DOHH2 (cell line): ENCODE results near the gene SCN1B.

ENCODE experiments used
- H3F3A ChIP-seq: fragments of 200-600 bp; sonication (generic), shearing (Covaris generic); 2 replicates; pipeline ENCODE4 v1.6.0; 2016; ENCODE audit warnings: antibody characterized with exemption, mild to moderate bottlenecking; ENCODE audit not compliant: control insufficient read depth, insufficient read depth
- H3K27ac ChIP-seq: fragments of 200-600 bp; sonication (generic); 2 replicates; pipeline ENCODE4 v1.5.1; 2014; ENCODE audit warnings: low read depth, mild to moderate bottlenecking, low read length, moderate library complexity
- H3K27me3 ChIP-seq: fragments of 200-600 bp; sonication (generic); 2 replicates; pipeline ENCODE4 v1.6.1; 2014; ENCODE audit warnings: mild to moderate bottlenecking, low read length, mixed read lengths; ENCODE audit not compliant: control insufficient read depth
- H3K36me3 ChIP-seq: fragments of 200-600 bp; sonication (generic); 2 replicates; pipeline ENCODE4 v1.6.1; 2014; ENCODE audit warnings: mild to moderate bottlenecking, low read length, moderate library complexity, mixed read lengths; ENCODE audit not compliant: control insufficient read depth
- H3K4me1 ChIP-seq: fragments of 200-600 bp; sonication (generic); 2 replicates; pipeline ENCODE4 v1.6.1; 2014; ENCODE audit warnings: mild to moderate bottlenecking, low read length, mixed read lengths; ENCODE audit not compliant: control insufficient read depth
- H3K4me2 ChIP-seq: fragments of 200-600 bp; sonication (generic); 2 replicates; pipeline ENCODE4 v1.6.0; 2014; ENCODE audit warnings: mild to moderate bottlenecking, low read length, moderate library complexity
- H3K4me3 ChIP-seq: fragments of 200-600 bp; sonication (generic); 2 replicates; pipeline ENCODE4 v1.5.1; 2014; ENCODE audit warnings: mild to moderate bottlenecking, low read length, mixed read lengths
- H3K79me2 ChIP-seq: fragments of 200-600 bp; sonication (generic); 2 replicates; pipeline ENCODE4 v1.6.1; 2014; ENCODE audit warnings: mild to moderate bottlenecking, low read length, mixed read lengths; ENCODE audit not compliant: control insufficient read depth
- H3K9me2 ChIP-seq: fragments of 200-600 bp; sonication (generic); replicated peaks from 2 replicates; pipeline ENCODE4 v1.6.1; 2014; ENCODE audit warnings: mild to moderate bottlenecking, low read length, mixed read lengths; ENCODE audit not compliant: control insufficient read depth
- H3K9me3 ChIP-seq: fragments of 200-600 bp; sonication (generic); 2 replicates; pipeline ENCODE4 v1.6.1; 2014; ENCODE audit warnings: antibody characterized with exemption, low read length, mixed read lengths; ENCODE audit not compliant: control insufficient read depth, insufficient read depth
- H4K20me1 ChIP-seq: fragments of 200-600 bp; sonication (generic); 2 replicates; pipeline ENCODE4 v1.6.0; 2014; ENCODE audit warnings: low read depth, mild to moderate bottlenecking, antibody characterized with exemption, low read length, moderate library complexity; ENCODE audit not compliant: control insufficient read depth, insufficient read depth
- EZH2phosphoT487 ChIP-seq: fragments of 200-600 bp; sonication (generic); IDR thresholded peaks from 2 replicates; pipeline ENCODE4 v1.6.1; 2017; ENCODE audit warnings: borderline replicate concordance, mild to moderate bottlenecking, antibody characterized with exemption, low read length, moderate library complexity, mixed read lengths
- TF ChIP-seq, protein P1 (sequence below): fragments of 200-600 bp; sonication (generic); IDR thresholded peaks from one replicate; pipeline ENCODE4 v1.5.1; 2014; ENCODE audit warnings: antibody characterized with exemption, mild to moderate bottlenecking, low read depth, low read length; ENCODE audit not compliant: poor library complexity, severe bottlenecking

SCN1B gene

DNA sequence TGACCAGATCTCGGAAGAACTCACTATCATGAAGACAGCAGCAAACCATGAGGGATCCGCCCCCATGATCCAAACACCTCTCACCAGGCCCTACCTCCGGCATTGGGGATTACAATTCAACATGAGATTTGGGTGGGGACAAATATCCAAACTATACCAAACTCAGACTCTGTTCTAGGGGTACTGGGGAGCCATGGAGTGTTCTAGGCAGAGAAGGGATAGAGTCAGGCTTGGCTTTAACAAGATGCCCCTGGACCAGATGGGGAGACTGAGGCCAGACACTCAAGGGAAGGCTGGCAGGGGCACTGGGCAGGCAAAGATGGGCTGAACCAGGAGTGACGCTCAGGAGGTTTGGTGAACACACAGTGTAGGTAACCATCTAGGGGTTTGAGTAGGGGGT is 11.9 kb upstream of the SCN1B start:
- H3K4me1 ChIP-seq, result peaks cover 3% of the 10 kb centered on the region; the same call in 1 of the 2 replicates
- H3K79me2 ChIP-seq, result no peaks in the 10 kb centered on the region
- H4K20me1 ChIP-seq, result no peaks in the 10 kb centered on the region
- H3K4me3 ChIP-seq, result no peak overlapping the region
- peaks cover 86% of the 10 kb centered on the region for H3K36me3 ChIP-seq
- TF ChIP-seq, protein P1, sequence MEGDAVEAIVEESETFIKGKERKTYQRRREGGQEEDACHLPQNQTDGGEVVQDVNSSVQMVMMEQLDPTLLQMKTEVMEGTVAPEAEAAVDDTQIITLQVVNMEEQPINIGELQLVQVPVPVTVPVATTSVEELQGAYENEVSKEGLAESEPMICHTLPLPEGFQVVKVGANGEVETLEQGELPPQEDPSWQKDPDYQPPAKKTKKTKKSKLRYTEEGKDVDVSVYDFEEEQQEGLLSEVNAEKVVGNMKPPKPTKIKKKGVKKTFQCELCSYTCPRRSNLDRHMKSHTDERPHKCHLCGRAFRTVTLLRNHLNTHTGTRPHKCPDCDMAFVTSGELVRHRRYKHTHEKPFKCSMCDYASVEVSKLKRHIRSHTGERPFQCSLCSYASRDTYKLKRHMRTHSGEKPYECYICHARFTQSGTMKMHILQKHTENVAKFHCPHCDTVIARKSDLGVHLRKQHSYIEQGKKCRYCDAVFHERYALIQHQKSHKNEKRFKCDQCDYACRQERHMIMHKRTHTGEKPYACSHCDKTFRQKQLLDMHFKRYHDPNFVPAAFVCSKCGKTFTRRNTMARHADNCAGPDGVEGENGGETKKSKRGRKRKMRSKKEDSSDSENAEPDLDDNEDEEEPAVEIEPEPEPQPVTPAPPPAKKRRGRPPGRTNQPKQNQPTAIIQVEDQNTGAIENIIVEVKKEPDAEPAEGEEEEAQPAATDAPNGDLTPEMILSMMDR, result no peak
- no peak for TF ChIP-seq EZH2phosphoT487
- H3K4me2 ChIP-seq, result no peak overlapping the region
- no peaks in the 10 kb centered on the region for H3K9me2 ChIP-seq
- H3K27ac ChIP-seq, result no peak overlapping the region
- no peaks in the 10 kb centered on the region for H3K9me3 ChIP-seq
- no peaks in the 10 kb centered on the region for H3K27me3 ChIP-seq
- no peaks in the 10 kb centered on the region for H3F3A ChIP-seq

DNA sequence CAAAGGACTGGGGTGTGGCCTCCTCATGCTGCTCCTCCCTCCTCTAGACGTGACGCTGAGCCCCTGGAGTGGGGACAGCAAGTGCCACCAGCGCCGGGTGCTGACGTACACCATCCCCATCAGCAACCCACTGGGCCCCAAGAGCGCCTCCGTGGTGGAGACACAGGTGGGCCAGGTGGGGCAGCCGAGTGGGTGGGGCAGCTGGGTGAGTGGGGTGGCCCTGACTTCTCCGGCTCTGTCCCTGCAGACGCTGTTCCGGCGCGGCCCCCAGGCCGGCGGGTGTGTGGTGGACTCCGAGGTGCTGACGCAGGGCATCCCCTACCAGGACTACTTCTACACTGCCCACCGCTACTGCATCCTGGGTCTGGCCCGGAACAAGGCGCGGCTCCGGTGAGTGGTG is 11.1 kb upstream of the SCN1B start:
- H4K20me1 ChIP-seq, result no peaks in the 10 kb centered on the region
- H3K4me1 ChIP-seq, result peaks cover 3% of the 10 kb centered on the region; the same call in 1 of the 2 replicates
- H3K9me2 ChIP-seq, result no peaks in the 10 kb centered on the region
- TF ChIP-seq, protein P1, result no peak
- TF ChIP-seq EZH2phosphoT487, result no peak
- H3K36me3 ChIP-seq, result peaks cover 86% of the 10 kb centered on the region
- no peak overlapping the region for H3K27ac ChIP-seq
- H3K79me2 ChIP-seq, result no peaks in the 10 kb centered on the region
- H3F3A ChIP-seq, result no peaks in the 10 kb centered on the region
- H3K4me3 ChIP-seq, result no peak overlapping the region
- no peaks in the 10 kb centered on the region for H3K27me3 ChIP-seq
- H3K9me3 ChIP-seq, result no peaks in the 10 kb centered on the region
- H3K4me2 ChIP-seq, result no peak overlapping the region

DNA sequence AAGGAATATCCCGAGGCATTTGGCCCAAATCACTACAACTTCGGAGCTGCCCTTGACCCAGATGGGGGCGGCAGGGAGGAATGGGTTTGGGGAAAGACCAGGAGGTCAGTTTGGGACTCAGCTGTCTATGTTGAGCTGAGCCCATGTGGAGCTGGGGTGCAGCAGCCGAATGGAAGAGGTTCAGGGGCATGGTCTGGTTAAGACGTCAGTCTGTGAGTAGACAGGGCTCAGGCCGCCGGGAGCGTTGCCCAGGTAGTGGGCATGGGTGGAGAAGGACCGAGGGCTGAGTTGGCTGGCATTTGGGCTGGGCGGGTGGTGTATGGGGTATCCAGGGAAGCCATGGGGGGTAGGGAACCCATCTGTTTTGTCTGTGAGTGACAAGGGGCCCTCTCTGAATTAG is 9.3 kb upstream of the SCN1B start:
- peaks cover 83% of the 10 kb centered on the region for H3K36me3 ChIP-seq
- no peak overlapping the region for H3K4me3 ChIP-seq
- H3K9me2 ChIP-seq, result no peaks in the 10 kb centered on the region
- H4K20me1 ChIP-seq, result no peaks in the 10 kb centered on the region
- TF ChIP-seq EZH2phosphoT487, result no peak
- TF ChIP-seq, protein P1, result no peak
- no peaks in the 10 kb centered on the region for H3K4me1 ChIP-seq
- no peak overlapping the region for H3K4me2 ChIP-seq
- no peaks in the 10 kb centered on the region for H3K79me2 ChIP-seq
- H3K27me3 ChIP-seq, result no peaks in the 10 kb centered on the region
- no peak overlapping the region for H3K27ac ChIP-seq
- no peaks in the 10 kb centered on the region for H3F3A ChIP-seq
- H3K9me3 ChIP-seq, result no peaks in the 10 kb centered on the region

- H3F3A ChIP-seq, result no peaks in the 10 kb centered on the region
- H3K4me2 ChIP-seq, result no peak overlapping the region
- H3K36me3 ChIP-seq, result peaks cover 86% of the 10 kb centered on the region
- no peaks in the 10 kb centered on the region for H3K27me3 ChIP-seq
- H3K9me2 ChIP-seq, result no peaks in the 10 kb centered on the region
- H3K4me3 ChIP-seq, result no peak overlapping the region
- no peaks in the 10 kb centered on the region for H3K4me1 ChIP-seq
- TF ChIP-seq EZH2phosphoT487, result no peak
- TF ChIP-seq, protein P1, result no peak
- H3K27ac ChIP-seq, result no peak overlapping the region
- H4K20me1 ChIP-seq, result no peaks in the 10 kb centered on the region
- no peaks in the 10 kb centered on the region for H3K9me3 ChIP-seq
- no peaks in the 10 kb centered on the region for H3K79me2 ChIP-seq
These were observed 8.7 kb upstream of the SCN1B start for GRCh38 chr19:35021596-35021995.
